WI38 (cell line): ENCODE results near the gene PRX.
"Not testable (repeated sequence)": the region's sequence is repeated elsewhere in the genome, so short reads cannot be mapped to it uniquely, and the experiment has no call there.

Source experiments
- H3K4me3 ChIP-seq: 2 replicates; pipeline ENCODE4 v1.5.1; 2011; ENCODE audit warnings: low read depth, mild to moderate bottlenecking, control low read depth, low read length
- TF ChIP-seq, protein P1 (sequence below): IDR thresholded peaks from 2 replicates; pipeline ENCODE4 v1.5.1; 2012; ENCODE audit warnings: low read depth, mild to moderate bottlenecking, control low read depth, low read length

PRX gene

DNA sequence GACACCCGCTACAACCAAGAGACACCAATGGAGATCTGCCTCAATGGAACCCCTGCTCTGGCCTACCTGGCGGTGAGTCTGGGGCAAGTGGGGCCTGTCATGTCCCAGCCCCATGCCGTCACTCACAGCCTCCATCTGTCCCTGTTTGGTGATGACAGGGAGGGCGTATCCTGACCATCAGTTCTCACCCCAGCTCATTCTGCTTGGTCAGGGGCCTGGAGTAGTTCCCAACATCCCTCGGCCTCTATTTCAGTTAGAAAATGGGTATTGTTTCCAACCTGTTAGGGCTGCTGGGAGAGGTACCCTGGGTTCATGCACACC is 41.4 kb downstream of the PRX start:
- TF ChIP-seq, protein P1, sequence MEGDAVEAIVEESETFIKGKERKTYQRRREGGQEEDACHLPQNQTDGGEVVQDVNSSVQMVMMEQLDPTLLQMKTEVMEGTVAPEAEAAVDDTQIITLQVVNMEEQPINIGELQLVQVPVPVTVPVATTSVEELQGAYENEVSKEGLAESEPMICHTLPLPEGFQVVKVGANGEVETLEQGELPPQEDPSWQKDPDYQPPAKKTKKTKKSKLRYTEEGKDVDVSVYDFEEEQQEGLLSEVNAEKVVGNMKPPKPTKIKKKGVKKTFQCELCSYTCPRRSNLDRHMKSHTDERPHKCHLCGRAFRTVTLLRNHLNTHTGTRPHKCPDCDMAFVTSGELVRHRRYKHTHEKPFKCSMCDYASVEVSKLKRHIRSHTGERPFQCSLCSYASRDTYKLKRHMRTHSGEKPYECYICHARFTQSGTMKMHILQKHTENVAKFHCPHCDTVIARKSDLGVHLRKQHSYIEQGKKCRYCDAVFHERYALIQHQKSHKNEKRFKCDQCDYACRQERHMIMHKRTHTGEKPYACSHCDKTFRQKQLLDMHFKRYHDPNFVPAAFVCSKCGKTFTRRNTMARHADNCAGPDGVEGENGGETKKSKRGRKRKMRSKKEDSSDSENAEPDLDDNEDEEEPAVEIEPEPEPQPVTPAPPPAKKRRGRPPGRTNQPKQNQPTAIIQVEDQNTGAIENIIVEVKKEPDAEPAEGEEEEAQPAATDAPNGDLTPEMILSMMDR: no peak
- H3K4me3 ChIP-seq: no peak overlapping the region

DNA sequence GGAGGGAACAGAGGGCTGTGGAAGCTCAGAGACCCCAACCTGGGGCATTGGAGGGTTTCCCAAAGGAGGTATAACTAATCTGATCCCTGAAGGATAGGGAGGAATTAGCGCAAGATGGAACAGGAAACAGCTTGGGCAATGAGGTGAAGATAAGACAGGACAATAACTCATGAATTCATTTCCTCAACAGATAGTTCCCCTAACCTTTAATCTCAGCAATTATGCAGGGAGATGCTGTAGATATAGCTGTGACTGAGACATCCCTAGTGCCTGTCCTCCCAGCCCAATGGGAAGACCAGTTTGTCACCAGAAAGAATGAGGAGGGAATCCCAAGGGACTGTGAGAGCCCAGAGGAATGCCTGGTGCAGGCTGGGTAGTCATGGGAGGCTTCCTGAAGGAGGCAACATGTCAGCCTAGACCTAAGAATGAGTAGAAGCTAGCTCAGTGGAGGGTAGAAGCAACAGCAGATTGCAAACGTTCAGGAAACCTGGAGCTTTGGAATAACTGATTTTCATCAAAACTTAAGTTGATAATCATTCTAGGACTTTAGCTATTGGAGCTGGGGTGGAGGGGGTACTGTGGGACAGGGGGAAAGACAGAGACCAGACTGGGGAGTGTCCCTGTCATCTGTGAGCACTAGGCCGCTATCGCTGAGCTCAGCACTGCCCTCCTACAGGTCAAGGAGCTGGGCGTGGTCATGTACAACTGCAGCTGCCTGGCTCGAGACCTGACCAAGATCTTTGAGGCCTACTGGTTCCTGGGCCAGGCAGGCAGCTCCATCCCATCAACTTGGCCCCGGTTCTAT is 42.0 kb downstream of the PRX start:
- TF ChIP-seq, protein P1: no peak
- H3K4me3 ChIP-seq: no peak overlapping the region

DNA sequence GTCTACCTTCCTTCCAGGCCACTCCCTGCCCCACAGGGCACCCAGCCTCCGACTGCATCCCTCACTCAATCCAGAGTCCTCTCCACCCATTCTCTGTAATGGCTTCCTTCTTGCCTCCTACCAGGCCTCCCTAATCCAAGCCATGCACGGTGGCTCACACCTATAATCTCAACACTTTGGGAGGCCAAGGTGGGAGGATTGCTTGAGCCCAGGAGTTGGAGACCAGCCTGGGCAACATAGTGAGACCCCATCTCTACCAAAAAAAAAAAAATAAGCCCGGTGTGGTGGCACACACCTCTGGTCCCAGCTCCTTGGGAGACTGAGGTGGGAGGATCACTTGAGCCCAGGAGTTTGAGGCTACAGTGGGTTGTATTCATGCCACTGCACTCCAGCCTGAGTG is 42.9 kb downstream of the PRX start:
- not testable (repeated sequence) for H3K4me3 ChIP-seq

DNA sequence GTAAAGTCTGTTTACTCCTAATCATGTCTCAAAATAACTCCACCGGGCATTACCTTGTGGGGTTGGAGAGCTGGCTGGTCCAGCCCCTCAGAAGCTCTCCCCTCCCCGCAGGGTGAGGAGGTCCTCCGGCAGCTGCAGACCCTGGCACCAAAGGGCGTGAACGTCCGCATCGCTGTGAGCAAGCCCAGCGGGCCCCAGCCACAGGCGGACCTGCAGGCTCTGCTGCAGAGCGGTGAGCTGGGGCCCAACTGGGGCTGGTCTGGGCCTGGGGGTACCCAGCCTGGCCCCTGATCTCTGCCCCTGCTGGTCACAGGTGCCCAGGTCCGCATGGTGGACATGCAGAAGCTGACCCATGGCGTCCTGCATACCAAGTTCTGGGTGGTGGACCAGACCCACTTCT is 43.4 kb downstream of the PRX start:
- no peak overlapping the region for H3K4me3 ChIP-seq
- TF ChIP-seq, protein P1: no peak

DNA sequence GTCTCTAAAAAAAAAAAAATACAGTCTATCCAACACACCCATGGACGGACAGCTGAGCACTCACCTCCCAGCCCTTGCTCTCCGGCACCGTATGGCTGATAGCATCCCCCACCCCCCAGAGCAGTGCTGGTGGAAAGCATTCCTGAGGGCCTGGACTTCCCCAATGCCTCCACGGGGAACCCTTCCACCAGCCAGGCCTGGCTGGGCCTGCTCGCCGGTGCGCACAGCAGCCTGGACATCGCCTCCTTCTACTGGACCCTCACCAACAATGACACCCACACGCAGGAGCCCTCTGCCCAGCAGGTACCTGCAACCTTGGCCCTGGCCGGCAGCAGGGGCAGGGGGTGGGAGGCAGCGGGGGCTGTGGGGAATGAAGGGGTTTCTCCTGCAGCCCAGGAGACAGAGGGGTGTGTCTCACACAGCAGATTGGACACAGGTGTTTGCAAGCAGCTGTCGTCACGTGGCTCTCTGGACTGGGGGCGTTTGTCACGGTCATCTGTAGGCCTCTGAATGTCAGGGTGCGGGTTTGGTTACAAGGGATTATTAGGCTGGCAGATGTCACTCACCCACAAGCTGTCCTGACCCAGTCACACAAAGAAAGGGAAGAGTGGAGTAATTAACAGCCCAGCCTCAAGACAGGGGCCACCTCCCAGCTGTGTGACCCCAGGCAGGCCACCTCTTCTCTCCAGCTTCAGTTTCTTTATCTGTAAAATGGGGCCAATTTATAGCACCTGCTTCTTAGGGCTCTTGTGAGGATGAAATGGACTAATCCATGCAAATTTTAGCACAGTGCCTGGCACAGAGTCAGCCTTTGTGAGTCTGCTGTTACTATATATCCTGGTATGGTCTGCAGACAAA is 45.4 kb downstream of the PRX start:
- TF ChIP-seq, protein P1: no peak

DNA sequence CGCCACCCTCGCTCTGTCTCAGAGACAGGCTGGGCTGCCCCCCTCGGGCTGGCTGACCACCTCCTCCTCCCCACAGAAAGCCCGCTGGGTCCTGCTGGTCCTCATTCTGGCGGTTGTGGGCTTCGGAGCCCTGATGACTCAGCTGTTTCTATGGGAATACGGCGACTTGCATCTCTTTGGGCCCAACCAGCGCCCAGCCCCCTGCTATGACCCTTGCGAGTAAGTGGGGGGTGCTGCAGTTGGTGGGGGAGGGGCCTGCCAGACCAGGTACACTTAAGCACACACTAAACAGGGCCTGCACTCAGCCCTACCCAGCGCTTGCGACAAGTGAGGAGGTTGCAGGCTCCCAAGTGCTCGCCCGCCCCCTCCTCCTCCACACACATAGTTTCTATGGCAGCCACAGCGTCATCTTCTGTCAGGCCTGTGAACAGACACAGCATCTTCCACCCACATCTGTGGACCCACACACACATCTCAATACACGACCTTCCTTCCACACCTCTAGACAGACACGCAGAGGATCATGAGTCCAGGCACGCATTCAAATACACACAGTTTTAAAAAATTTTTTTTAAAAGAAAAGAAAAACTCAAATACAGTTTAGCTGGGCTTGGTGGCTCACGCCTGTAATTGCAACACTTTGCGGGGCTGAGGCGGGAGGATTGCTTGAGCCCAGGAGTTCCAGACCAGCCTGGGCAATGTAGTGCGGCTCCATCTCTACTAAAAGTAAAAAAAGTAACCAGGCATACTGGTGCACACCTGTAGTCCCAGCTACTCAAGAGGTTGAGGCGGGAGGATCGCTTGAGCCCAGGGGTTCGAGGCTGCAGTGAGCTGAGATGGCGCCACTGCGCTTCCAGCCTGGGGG is 46.2 kb downstream of the PRX start:
- peak overlapping the region; percentile 56 for H3K4me3 ChIP-seq
- TF ChIP-seq, protein P1: no peak

More for the DNA sequence above, 45.4 kb downstream of the PRX start:
- H3K4me3 ChIP-seq: no peak overlapping the region

DNA sequence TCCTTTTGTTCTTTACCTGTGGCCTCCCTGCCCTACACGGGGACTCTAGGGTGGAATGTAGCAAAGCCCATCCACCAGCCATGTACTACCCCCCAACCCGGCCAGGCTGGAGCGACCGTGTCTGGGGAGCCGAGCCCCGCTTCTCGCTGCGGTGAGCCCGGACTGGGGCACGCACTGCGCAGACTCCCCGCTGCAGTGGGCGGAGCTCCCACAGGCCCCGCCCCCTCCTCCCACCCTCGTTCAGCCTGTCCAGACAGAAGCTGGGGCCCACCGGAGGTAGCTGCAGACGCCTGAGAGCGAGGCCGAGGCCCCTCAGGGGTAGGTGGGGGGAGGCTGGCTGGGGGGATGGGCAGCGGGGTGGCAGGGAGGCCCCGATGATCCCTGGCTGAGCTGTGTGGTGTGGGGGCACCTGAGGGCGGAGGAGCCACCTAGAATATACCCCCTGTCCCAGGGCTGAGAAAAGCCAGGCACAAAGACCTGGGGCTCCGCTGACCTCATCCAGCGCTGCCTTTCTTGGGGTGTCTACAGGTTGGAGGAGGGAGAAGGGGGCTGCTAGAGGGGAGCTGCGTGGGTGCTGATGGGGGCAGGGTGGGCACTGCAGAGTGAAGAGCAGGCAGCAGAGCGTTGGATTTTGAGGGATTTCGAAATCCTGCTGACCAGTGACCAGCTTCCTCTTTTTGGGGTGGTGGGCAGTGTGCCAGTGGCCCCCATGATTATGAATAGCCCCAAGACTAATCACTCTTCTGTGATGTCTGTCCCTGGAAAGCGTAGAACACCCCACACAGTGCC is 47.4 kb downstream of the PRX start:
- TF ChIP-seq, protein P1: no peak
- H3K4me3 ChIP-seq: peak overlapping the region; percentile 56
